ENCODE data around the gene NFE2L1. TPM values are rescaled to one million over a fixed set of nuclear protein-coding genes. Genes with fewer than 3 reads are reported as not detected.

The NFE2L1 gene
- total RNA-seq, 1 experiment from 2014 or later = 161 TPM

GRCh38 chr17:48021934-48022333, 26.2 kb upstream of the NFE2L1 start:
- H3K9me3 ChIP-seq (ENCODE audit: control insufficient read depth, low read depth, low read length) = no peaks in the 10 kb centered on the region
- peaks cover 19% of the 10 kb centered on the region for H3K23me2 ChIP-seq (ENCODE audit: insufficient read length, low read depth, low read length, poor library complexity, severe bottlenecking)
- H2AK5ac ChIP-seq (ENCODE audit: insufficient read length, low read length) = no peak overlapping the region
- no peak for DNase-seq
- no peaks in the 10 kb centered on the region for H4K20me1 ChIP-seq (ENCODE audit: control insufficient read depth, insufficient read depth, insufficient read length)
- no peak overlapping the region for H2BK15ac ChIP-seq (ENCODE audit: low read depth, low read length)
- H3K27ac ChIP-seq (ENCODE audit: insufficient read length, low read depth, low read length) = no peak overlapping the region
- TF ChIP-seq CTCF (conservative IDR thresholded peaks at IDR 0.05) = no peak
- H3K79me1 ChIP-seq (ENCODE audit: insufficient read depth, low read depth, low read length, poor library complexity, severe bottlenecking) = no peaks in the 10 kb centered on the region
- no peak overlapping the region for H3T11ph ChIP-seq (ENCODE audit: low read length)
- H3K4me2 ChIP-seq (ENCODE audit: insufficient read depth, insufficient read length, low read length) = no peak overlapping the region
- peaks cover 35% of the 10 kb centered on the region for H3K27me3 Mint-ChIP-seq (ENCODE audit: low read depth)
- H3K9me3 Mint-ChIP-seq = no peaks in the 10 kb centered on the region; a peak in 1 of 5 replicates
- H2BK120ac ChIP-seq (ENCODE audit: low read depth, low read length, poor library complexity, severe bottlenecking) = no peak overlapping the region
- H4K8ac ChIP-seq (replicated peaks; ENCODE audit: insufficient read length, low read depth, low read length) = no peak overlapping the region
- no peak overlapping the region for H4K5ac ChIP-seq (ENCODE audit: insufficient read length, low read depth, low read length)
- no peak overlapping the region for H2BK20ac ChIP-seq (ENCODE audit: low read depth, low read length, poor library complexity, severe bottlenecking)
- H3K4me1 Mint-ChIP-seq = peaks cover 28 to 30% of the 10 kb centered on the region in 2 experiments
- H3K27ac Mint-ChIP-seq = no peak overlapping the region
- H3K36me3 Mint-ChIP-seq (ENCODE audit: insufficient read depth in 1 of 3, low read depth in 3 of 3) = no peaks in the 10 kb centered on the region
- H3K14ac ChIP-seq (ENCODE audit: insufficient read depth, low read length) = no peak overlapping the region
- H2AFZ ChIP-seq (ENCODE audit: low read length) = no peak overlapping the region
- H2BK5ac ChIP-seq (ENCODE audit: insufficient read length, low read length) = no peak overlapping the region
- H4K91ac ChIP-seq (ENCODE audit: insufficient read length, low read depth, low read length) = no peak overlapping the region
- H3K79me2 ChIP-seq (ENCODE audit: insufficient read depth, low read length) = no peaks in the 10 kb centered on the region
- H3K4me1 ChIP-seq (ENCODE audit: insufficient read depth, low read length) = no peaks in the 10 kb centered on the region
- no peak overlapping the region for H3K56ac ChIP-seq (ENCODE audit: insufficient read length, low read depth, low read length)
- WGBS (ENCODE audit: extremely low coverage, insufficient read length, low lambda C conversion rate) = no CpG with 5 or more reads among the region's 5 CpGs
- H3K4ac ChIP-seq (ENCODE audit: low read depth, low read length) = no peak overlapping the region
- H3K4me3 Mint-ChIP-seq = no peak overlapping the region
- H3K18ac ChIP-seq (ENCODE audit: insufficient read length, low read depth, low read length) = no peak overlapping the region
- no peak overlapping the region for H2BK12ac ChIP-seq (ENCODE audit: insufficient read length, low read depth, low read length)
- H3K23ac ChIP-seq (ENCODE audit: insufficient read length, low read depth, low read length) = no peak overlapping the region
- peaks cover 2% of the 10 kb centered on the region; the same call in 1 of the 2 replicates for H3K27me3 ChIP-seq (ENCODE audit: insufficient read depth, low read length)
- H3K9ac ChIP-seq (ENCODE audit: extremely low read depth, insufficient read length, low read length) = no peak overlapping the region

All from H9 (cell line).